ENCODE data around the gene CFAP65.

DNA sequence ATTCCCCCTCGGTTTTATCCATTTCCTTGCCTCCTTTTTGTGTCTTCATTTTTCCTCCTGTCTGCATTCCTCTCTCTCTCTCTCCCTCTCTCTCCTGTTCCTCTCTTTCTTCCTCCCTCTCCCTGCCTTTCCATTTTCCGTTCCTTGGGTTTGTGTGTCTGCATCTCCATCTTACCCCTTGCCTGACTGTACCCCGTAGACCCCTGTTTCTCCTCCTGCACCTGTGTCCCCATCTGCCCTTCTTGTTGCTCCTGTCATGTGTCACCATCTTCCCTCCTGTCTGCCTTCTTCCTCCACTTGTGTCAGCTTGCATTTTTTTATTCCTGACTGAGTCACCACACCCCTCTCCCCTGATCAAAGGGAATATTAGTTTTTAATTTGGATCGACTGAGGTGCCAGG, 80.1 kb downstream of the CFAP65 start:
- TF ChIP-seq, protein P1, sequence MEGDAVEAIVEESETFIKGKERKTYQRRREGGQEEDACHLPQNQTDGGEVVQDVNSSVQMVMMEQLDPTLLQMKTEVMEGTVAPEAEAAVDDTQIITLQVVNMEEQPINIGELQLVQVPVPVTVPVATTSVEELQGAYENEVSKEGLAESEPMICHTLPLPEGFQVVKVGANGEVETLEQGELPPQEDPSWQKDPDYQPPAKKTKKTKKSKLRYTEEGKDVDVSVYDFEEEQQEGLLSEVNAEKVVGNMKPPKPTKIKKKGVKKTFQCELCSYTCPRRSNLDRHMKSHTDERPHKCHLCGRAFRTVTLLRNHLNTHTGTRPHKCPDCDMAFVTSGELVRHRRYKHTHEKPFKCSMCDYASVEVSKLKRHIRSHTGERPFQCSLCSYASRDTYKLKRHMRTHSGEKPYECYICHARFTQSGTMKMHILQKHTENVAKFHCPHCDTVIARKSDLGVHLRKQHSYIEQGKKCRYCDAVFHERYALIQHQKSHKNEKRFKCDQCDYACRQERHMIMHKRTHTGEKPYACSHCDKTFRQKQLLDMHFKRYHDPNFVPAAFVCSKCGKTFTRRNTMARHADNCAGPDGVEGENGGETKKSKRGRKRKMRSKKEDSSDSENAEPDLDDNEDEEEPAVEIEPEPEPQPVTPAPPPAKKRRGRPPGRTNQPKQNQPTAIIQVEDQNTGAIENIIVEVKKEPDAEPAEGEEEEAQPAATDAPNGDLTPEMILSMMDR (IDR thresholded peaks at IDR 0.05) = no peak
- TF ChIP-seq POLR2AphosphoS5 (IDR thresholded peaks at IDR 0.05) (no peak), POLR2A (IDR thresholded peaks at IDR 0.05) (no peak), EP300 (IDR thresholded peaks at IDR 0.05) (no peak)
